Sigmoid colon (tissue), 4 donors: ENCODE measurements around the gene PRPH.

Experiments
- POLR2AphosphoS5 ChIP-seq, 4 donors: sonication (generic); formaldehyde crosslinking; IDR thresholded peaks; one replicate each; pipeline ENCODE4 v1.6.1; 2017; ENCODE audit warnings: antibody characterized with exemption in 4 of 4
- TF ChIP-seq, protein P1 (sequence below), 4 experiments: fragments of 450-650 bp in 3 of 4; fragments of 200-600 bp in 1 of 4; IDR thresholded peaks; one replicate each; pipeline ENCODE4 v1.5.1; 2016 to 2019; ENCODE audit warnings: antibody characterized with exemption in 4 of 4, mild to moderate bottlenecking in 3 of 4, moderate library complexity in 2 of 4

DNA sequence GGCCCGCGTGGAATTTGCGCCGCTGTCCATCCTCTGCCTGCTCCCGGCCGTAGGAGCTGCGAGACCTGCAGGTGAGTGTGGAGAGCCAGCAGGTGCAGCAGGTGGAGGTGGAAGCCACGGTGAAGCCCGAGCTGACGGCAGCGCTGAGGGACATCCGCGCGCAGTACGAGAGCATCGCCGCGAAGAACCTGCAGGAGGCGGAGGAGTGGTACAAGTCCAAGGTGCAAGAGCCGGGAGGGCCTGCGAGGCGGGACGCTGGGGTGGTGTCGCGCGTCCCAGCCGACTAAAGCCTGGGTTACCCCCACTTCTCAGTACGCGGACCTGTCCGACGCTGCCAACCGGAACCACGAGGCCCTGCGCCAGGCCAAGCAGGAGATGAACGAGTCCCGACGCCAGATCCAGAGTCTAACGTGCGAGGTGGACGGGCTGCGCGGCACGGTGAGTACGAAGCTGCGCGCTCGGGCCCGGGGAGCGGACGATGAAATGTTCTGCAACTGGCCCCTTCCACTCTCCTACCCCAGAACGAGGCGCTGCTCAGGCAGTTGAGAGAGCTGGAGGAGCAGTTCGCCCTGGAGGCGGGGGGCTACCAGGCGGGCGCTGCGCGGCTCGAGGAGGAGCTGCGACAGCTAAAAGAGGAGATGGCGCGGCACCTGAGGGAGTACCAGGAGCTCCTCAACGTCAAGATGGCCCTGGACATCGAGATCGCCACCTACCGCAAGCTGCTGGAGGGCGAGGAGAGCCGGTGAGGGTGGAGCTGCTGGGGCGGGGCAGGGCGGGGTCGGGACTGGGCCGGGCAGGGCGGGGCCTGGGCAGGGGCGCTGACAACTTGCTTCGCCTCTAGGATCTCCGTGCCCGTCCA is 2.1 kb downstream of the PRPH start:
- TF ChIP-seq, protein P1, sequence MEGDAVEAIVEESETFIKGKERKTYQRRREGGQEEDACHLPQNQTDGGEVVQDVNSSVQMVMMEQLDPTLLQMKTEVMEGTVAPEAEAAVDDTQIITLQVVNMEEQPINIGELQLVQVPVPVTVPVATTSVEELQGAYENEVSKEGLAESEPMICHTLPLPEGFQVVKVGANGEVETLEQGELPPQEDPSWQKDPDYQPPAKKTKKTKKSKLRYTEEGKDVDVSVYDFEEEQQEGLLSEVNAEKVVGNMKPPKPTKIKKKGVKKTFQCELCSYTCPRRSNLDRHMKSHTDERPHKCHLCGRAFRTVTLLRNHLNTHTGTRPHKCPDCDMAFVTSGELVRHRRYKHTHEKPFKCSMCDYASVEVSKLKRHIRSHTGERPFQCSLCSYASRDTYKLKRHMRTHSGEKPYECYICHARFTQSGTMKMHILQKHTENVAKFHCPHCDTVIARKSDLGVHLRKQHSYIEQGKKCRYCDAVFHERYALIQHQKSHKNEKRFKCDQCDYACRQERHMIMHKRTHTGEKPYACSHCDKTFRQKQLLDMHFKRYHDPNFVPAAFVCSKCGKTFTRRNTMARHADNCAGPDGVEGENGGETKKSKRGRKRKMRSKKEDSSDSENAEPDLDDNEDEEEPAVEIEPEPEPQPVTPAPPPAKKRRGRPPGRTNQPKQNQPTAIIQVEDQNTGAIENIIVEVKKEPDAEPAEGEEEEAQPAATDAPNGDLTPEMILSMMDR (IDR thresholded peaks at IDR 0.05): peak in 1 of 4 experiments; percentile 7
- TF ChIP-seq POLR2AphosphoS5 (IDR thresholded peaks at IDR 0.05): no peak
